ENCODE data around the gene RENBP. TPM values are rescaled to one million over a fixed set of nuclear protein-coding genes. Genes with fewer than 3 reads are reported as not detected.
A peak's percentile ranks its signal among the peaks of the same experiment; 100 is the strongest.
"Not testable (repeated sequence)": the region's sequence is repeated elsewhere in the genome, so short reads cannot be mapped to it uniquely, and the experiment has no call there.

The RENBP gene
- total RNA-seq, 2 experiments from 2014 or later = 14.3 to 15.8 TPM

GRCh38 chrX:153981771-153982533, 37.5 kb upstream of the RENBP start:
- peak overlapping the region; percentile 90 for H3K27ac Mint-ChIP-seq
- H3K4me1 Mint-ChIP-seq (ENCODE audit: low read depth) = peaks cover 45% of the 10 kb centered on the region

GRCh38 chrX:153981231-153981630, 36.8 kb upstream of the RENBP start:
- H3K9me3 Mint-ChIP-seq = no peaks in the 10 kb centered on the region
- peaks cover 11% of the 10 kb centered on the region for H3K36me3 Mint-ChIP-seq (ENCODE audit: low read depth)
- DNase-seq (no peak), ATAC-seq (no peak)
- ChIA-PET POLR2A (interaction anchor here (0.6 to 3.9 kb wide), 3 partner anchors 10 to 26 kb away, joined by 3 to 38 read pairs (median 6); partner anchors contain the start of genes HCFC1 and TMEM187), CTCF (interaction anchor here (1.2 to 1.7 kb wide), 3 partner anchors 9 to 35 kb away, joined by 3 to 4 read pairs (median 4); no protein-coding TSS in a partner anchor)
- peak overlapping the region; percentile 55 for H3K4me3 Mint-ChIP-seq
- H3K27me3 Mint-ChIP-seq = no peaks in the 10 kb centered on the region
- intact Hi-C loops (cut with micrococcal nuclease) = no loop called here
- peaks cover 45% of the 10 kb centered on the region for H3K4me1 Mint-ChIP-seq (ENCODE audit: low read depth)
- H3K27ac Mint-ChIP-seq = peak overlapping the region; percentile 90
- TF ChIP-seq CTCF (IDR thresholded peaks at IDR 0.05) = no peak

More at GRCh38 chrX:153981771-153982533, 37.5 kb upstream of the RENBP start:
- Mint-ChIP-seq H3K36me3 (ENCODE audit: low read depth) (peaks cover 11% of the 10 kb centered on the region), H3K9me3 (no peaks in the 10 kb centered on the region), H3K27me3 (no peaks in the 10 kb centered on the region), H3K4me3 (peak overlapping the region; percentile 55)
- TF ChIP-seq CTCF (IDR thresholded peaks at IDR 0.05) = no peak
- intact Hi-C loops (cut with micrococcal nuclease) = no loop called here
- ATAC-seq (peak; percentile 40), DNase-seq (peak; percentile 80)
- ChIA-PET CTCF (interaction anchor here (1.2 to 1.7 kb wide), 3 partner anchors 8 to 35 kb away, joined by 3 to 4 read pairs (median 4); no protein-coding TSS in a partner anchor), POLR2A (interaction anchor here (3.9 kb wide), 1 partner anchor 11 kb away, joined by 38 read pairs; the partner anchor contains the start of genes HCFC1 and TMEM187)

- Mint-ChIP-seq H3K4me1 (ENCODE audit: low read depth) (peaks cover 48% of the 10 kb centered on the region), H3K27ac (peak overlapping the region; percentile 90), H3K4me3 (peak overlapping the region; percentile 65), H3K36me3 (ENCODE audit: low read depth) (peaks cover 11% of the 10 kb centered on the region)
- intact Hi-C loops (cut with micrococcal nuclease); H3K27me3 Mint-ChIP-seq; H3K9me3 Mint-ChIP-seq: not testable (repeated sequence)
- ATAC-seq = peak; percentile 32
- ChIA-PET CTCF (interaction anchor here (1.5 to 1.7 kb wide), 2 partner anchors 10 to 33 kb away, joined by 4 read pairs; no protein-coding TSS in a partner anchor), POLR2A (interaction anchor here (0.7 to 3.9 kb wide), 4 partner anchors 9 to 104 kb away, joined by 3 to 38 read pairs (median 5); partner anchors contain the start of genes HCFC1 and TMEM187)
- DNase-seq = peak; percentile 52
These were observed 36.0 kb upstream of the RENBP start for GRCh38 chrX:153980394-153980793.

- intact Hi-C loops (cut with micrococcal nuclease) = no loop called here
- Mint-ChIP-seq H3K4me3 (peak overlapping the region; percentile 88), H3K36me3 (ENCODE audit: low read depth) (peaks cover 14% of the 10 kb centered on the region), H3K27ac (peak overlapping the region; percentile 98), H3K4me1 (ENCODE audit: low read depth) (peaks cover 15% of the 10 kb centered on the region), H3K9me3 (no peaks in the 10 kb centered on the region), H3K27me3 (no peaks in the 10 kb centered on the region)
- TF ChIP-seq CTCF (IDR thresholded peaks at IDR 0.05) = no peak
- no peak for ATAC-seq
- CTCF ChIA-PET = interaction anchor here (1.3 kb wide), 1 partner anchor 35 kb away, joined by 3 read pairs; no protein-coding TSS in a partner anchor
- DNase-seq = no peak
- POLR2A ChIA-PET = interaction anchor here (0.9 to 12.0 kb wide), 4 partner anchors 7 to 353 kb away, joined by 3 to 105 read pairs (median 14); partner anchors contain the start of gene ARHGAP4
These were observed 30.4 kb upstream of the RENBP start for GRCh38 chrX:153974726-153975286.

GRCh38 chrX:153974003-153974725, 29.7 kb upstream of the RENBP start:
- Mint-ChIP-seq H3K36me3 (ENCODE audit: low read depth) (peaks cover 21% of the 10 kb centered on the region), H3K4me3 (peak overlapping the region; percentile 88), H3K4me1 (ENCODE audit: low read depth) (peaks cover 15% of the 10 kb centered on the region), H3K27me3 (no peaks in the 10 kb centered on the region), H3K9me3 (no peaks in the 10 kb centered on the region), H3K27ac (peak overlapping the region; percentile 98)
- DNase-seq (no peak), ATAC-seq (no peak)
- TF ChIP-seq CTCF (IDR thresholded peaks at IDR 0.05) = no peak
- CTCF ChIA-PET = interaction anchor here (0.9 to 1.3 kb wide), 2 partner anchors 39 to 40 kb away, joined by 3 to 4 read pairs; no protein-coding TSS in a partner anchor
- POLR2A ChIA-PET = interaction anchor here (0.7 to 12.0 kb wide), 6 partner anchors 7 to 353 kb away, joined by 3 to 105 read pairs (median 13); partner anchors contain the start of gene ARHGAP4
- intact Hi-C loops (cut with micrococcal nuclease) = no loop called here
